Esophagus squamous epithelium (tissue), 4 donors: ENCODE results near the gene DOK5.

ENCODE experiments used
- CTCF ChIP-seq, 6 experiments: fragments of 450-650 bp in 4 of 6; fragments of 200-600 bp in 2 of 6; sonication (generic) in 2 of 6; IDR thresholded peaks; one replicate each; pipeline ENCODE4 v1.5.1; 2016 to 2019; ENCODE audit warnings: antibody characterized with exemption in 6 of 6, mild to moderate bottlenecking in 4 of 6, moderate library complexity in 4 of 6
- POLR2A ChIP-seq, 4 donors: fragments of 450-650 bp; IDR thresholded peaks; one replicate each; pipeline ENCODE4 v1.6.1; 2017; ENCODE audit warnings: antibody characterized with exemption in 4 of 4, mild to moderate bottlenecking in 4 of 4, moderate library complexity in 3 of 4

GRCh38 chr20:54590856-54591255 is 115.5 kb downstream of the DOK5 start:
- TF ChIP-seq POLR2A (IDR thresholded peaks at IDR 0.05) (no peak), CTCF (IDR thresholded peaks at IDR 0.05) (no peak)
